DMS 273 treated with DMSO at 0.1 percent for 48 hours (cell line): ENCODE results near the gene BRINP3.

ENCODE experiments used
- DNase-seq: peaks from one replicate; lab custom pipeline; 2025; lab: John Stamatoyannopoulos, UW

Gene BRINP3

DNA sequence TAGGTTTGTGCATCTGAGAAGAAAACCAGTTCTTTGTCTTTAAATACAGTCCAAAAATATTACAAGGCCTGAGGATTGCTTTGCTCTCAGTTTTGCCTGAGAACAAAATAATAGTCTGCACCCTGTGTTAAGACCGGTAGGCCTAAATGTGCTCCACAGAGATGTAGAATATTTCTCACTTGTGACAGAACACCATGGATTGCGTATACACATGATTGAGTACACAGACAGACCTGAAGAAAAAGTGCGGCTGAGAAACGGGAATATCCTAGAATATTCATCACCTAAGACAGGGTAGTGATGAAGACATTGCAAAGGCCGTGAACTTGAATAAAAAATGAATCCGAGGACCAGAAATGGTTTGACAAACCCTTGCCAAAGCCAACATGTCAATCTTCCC is 155.4 kb downstream of the BRINP3 start:
- no peak for DNase-seq

DNA sequence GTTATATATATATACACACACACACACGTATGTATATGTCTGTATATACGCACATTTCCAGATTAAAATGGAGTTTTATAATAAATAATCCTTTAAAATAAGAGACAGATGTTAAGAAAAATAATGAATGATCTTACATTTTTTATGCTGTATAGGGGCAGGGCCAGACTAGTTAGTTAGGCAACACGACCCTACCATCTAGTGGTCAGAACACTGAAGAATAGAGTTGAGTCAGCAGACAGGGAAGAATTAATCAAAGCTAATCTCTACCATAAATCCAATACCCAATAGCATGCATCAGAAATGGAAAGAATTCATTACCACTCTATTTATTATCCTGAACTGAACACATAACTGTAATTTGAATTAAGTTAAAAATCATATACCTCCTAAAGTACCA is 156.7 kb downstream of the BRINP3 start:
- DNase-seq: peak; percentile 32

DNA sequence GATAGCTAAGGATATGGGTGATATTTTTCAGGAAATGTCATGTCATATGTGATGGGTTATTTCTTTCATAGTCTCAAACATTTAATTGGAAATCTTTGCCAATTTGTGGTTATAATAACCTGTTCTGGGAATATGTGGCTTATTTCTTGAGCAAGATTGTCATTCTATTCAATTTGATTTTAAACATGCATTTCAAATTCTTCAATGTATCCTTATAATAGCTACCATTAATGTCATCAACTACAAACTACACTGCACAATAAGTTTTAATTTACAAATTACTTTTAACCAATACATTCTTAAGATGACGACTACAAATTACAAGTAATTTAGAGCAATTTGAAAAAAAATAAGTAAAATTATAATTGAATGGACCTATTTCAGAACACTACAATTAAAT is 164.9 kb downstream of the BRINP3 start:
- DNase-seq: no peak

GRCh38 chr1:190303501-190303900 is 174.2 kb downstream of the BRINP3 start:
- no peak for DNase-seq

DNA sequence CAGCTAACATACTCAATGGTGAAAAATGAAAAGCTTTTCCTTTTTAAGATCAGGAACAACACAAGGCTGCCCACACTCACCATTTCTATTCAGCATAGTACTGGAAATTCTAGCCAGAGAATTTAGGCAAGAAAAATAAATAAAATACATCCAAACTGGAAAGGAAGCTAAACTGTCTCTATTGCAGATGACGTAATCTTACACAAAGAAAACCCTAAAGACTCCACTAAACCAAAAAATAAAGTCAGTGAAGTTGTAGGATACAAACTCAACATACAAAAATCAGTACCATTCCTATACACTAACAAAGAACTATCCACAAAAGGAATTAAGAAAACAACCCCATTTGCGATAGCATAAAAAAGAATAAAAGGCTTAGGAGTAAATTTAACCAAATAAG is 181.2 kb downstream of the BRINP3 start:
- DNase-seq: no peak

DNA sequence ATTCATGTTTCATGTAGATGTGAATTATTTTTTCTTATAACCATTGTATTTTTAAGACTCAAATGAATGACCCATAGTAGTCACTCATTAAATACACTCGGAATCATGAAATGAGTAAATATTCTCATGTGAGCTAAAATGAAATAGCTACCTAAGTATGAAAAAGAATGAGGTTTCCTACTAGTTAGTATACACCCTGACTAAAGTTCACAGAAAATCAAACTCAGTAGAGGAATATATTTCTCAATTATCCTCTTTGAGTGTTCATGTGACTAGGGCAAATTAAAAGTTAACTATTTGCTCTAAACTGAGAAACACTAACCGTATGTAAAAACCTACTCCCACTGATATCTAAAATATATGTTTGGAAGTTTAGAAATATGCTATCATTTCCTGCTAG is 187.8 kb downstream of the BRINP3 start:
- DNase-seq: no peak

- DNase-seq: no peak
Measured at GRCh38 chr1:190286111-190286510, 191.6 kb downstream of the BRINP3 start.

DNA sequence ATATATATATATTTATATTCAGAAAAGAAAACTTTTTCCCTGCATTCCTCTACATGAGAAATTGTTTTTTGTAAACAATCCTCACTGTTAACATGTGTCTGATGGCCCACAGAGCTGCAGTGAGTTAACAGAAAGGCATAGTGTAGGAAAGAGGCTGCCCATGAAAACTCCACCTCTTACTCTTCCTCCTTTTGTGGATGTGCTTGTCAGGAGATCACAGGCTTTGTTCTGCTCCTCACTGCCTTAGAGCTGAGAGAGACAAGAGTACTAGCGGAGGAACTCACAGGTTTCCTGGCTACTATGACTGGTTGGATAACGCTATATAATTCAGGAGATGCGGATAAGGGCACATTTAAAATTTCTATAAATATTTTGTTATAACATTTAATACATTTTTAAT is 200.6 kb downstream of the BRINP3 start:
- DNase-seq: no peak

DNA sequence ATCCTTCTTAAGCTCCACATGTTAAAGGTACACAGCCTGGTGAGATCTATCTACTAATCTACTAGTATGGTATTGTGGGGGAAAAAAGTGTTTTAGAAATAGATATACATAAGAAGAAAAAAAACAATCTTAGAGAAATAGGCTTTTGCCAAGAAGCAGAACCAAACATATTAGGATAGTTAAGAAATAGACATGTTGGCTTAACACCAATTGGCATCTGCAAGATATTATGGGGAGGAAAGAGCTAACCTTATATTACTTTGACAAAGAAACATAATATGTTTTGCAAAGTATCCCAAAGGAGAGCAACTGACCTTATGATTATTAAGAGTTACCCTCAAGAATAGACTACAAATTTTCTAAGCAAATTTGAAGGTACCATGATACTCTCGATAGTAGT is 202.9 kb downstream of the BRINP3 start:
- DNase-seq: no peak

GRCh38 chr1:190273161-190273560 is 204.5 kb downstream of the BRINP3 start:
- DNase-seq: no peak

DNA sequence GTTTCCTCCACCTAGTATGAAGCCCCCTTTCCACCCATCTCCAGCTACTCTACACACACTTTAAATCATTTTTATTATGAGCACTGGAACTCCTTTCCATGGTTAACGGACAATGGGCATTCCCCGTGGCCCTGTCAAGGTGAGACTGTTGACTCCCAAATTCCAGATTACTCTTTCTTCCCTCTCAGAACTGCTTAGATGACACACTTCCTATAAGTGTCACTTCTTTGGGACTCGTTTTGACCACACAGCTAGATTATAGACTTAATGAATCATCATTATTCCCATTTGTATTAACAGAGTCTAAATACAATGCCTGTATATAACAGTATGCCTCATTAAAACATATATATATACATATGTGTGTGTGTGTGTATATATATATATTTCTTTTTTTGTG is 215.1 kb downstream of the BRINP3 start:
- no peak for DNase-seq

DNA sequence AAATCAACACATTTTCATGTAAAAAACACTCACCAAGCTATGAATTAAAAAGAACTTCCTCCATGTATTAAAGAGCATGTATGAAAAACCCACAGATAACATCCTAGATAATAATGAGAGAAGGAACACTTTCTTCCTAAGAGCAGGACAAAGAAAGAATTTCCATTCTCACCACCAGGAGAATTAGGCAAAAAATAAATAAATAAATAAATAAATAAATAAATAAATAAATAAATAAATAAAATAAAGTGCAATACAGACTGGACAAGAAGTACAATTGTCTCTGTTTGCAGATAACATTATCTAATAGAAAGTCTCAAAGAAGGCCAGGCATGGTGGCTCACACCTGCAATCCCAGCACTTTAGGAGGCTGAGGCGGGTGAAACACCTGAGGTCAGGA is 218.2 kb downstream of the BRINP3 start:
- no peak for DNase-seq

DNA sequence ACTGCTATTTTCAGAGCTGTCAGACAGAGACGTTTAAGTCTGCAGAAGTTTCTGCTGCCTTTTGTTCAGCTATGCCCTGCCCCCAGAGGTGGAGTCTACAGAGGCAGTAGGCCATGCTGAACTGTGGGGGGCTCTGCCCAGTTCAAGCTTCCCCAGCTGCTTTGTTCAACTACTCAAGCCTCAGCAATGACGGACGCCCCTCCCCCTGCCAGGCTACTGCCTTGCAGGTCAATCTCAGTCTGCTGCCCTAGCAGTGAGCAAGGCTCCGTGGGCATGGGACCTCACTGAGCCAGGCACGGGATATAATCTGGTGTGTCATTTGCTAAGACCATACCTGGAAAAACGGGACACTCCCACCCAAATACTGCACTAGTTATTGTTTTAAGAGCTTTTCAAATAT is 219.7 kb downstream of the BRINP3 start:
- DNase-seq: no peak

GRCh38 chr1:190252046-190252445 is 225.6 kb downstream of the BRINP3 start:
- DNase-seq: no peak

DNA sequence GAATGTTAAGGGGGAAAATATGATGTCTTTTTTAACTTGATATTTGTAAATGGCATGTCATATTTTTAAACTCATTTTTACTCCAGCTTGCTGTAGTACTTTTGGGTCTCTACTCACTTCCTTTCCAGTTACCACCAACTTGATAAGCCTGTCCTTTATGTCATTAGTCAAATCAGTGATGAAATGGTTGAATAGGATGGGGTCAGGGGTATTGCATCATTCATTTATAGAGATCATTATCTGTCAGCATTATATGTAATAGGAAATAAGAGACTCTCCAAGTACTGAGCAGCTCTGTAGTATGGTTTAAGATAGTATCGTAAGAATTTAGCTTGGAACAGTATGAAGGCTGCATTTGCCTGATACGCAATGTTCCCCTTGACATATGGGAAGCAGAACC is 227.3 kb downstream of the BRINP3 start:
- DNase-seq: no peak

DNA sequence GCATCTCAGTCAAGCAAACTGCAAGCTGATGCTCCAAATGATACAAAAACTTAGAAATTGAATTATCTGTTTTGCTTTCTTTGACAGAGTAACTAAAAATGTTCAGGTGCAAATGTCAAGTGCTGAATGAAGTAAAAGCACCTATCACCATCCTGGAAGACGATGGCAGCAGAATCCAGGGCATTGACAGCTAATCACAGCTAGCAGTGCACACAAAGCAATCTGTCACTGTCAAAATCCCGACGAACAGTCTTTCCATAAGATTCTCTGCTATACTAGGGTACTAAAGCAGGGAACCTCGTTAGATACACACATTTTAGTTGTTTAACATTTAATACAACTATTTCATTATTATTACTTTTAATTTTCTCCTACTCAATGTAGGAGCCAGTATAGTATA is 233.3 kb downstream of the BRINP3 start:
- no peak for DNase-seq

DNA sequence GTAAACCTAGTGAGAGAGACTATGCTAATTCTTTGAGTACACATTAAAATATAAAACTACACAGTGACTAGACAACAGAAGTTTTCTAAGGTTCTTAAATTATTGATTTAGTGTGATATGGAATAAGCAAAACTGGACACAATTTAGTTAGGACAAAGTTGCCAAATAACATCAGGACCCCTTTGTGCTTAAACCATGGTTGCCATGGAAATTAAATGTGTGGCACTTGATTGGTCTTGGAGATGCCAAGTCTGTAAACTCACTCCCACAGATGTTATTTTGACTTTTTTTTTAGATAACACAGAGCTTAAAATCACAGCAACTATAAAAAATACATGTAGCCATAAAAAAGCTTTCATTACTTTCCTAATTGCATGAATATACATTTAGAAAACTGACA is 234.6 kb downstream of the BRINP3 start:
- no peak for DNase-seq

- no peak for DNase-seq
Measured at GRCh38 chr1:190226006-190226405, 251.7 kb downstream of the BRINP3 start.

GRCh38 chr1:190212450-190212849 is 265.2 kb downstream of the BRINP3 start:
- DNase-seq: no peak

- no peak for DNase-seq
Measured at GRCh38 chr1:190207733-190208132, 269.9 kb downstream of the BRINP3 start.

DNA sequence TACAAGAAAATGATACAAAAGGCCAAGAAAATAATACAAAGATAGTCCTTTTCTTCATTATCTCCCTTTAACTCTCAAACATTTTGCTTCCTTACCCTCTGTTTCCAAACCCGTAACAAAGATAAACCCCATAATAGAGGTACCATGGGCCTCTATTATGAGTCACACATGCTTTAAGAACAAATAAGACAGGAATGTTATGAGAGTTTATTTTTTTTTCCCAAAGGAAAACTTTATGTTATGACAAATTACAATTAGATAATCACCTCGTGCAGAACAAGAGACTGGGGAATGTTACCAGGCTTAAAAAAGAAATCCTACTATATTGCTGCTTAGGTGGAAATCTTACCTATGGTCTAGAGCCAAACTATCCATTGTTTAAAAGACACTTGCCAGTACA is 272.0 kb downstream of the BRINP3 start:
- no peak for DNase-seq

- peak; percentile 11 for DNase-seq
Measured at GRCh38 chr1:190196020-190196419, 281.6 kb downstream of the BRINP3 start.

- peak; percentile 53 for DNase-seq
Measured at GRCh38 chr1:190193508-190194115, 284.1 kb downstream of the BRINP3 start.

DNA sequence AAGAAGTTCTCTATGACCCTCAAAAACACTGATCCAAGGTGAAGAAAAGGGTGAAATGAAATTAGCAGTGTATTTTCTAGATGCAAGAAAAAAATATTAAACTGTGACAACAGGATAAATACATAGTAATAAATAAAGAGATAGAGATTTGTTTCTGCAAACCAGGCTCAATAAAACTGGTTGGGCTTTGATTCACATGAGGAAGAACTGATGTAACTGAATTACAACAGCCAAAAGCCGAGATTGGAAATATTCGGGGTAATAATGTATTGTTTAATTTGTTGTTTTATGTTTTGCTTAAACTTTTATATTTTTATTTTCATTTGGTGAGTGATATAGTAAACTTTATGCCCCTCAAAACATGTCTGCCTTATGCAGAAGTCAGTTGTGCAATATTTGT is 285.0 kb downstream of the BRINP3 start:
- DNase-seq: no peak

DNA sequence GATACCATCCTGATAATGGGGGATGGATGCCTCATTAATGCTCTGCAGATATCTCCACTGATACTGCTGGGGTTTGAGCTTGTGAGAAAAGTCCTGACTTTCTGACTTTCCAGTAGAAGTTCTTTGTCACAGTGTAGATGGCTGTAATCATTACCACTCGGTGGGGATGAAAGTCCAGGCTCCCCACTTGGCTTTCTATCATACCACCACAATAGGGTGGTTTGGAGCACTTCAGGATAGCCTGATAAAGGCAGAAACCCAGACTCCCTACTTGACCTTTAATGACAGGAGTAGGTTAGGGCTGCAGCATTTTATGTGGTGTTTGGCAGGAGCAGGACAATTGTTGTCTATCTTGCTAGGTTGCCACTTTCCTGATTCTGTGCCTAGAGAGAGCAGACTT is 294.1 kb downstream of the BRINP3 start:
- DNase-seq: no peak
